Activated T-cell treated with anti-CD3 and anti-CD28 coated beads, Interleukin-2, amount 50 U/mL, for 1 hour (primary cell): ENCODE results near the gene FAF2.

Experiments used
- DNase-seq: peaks from one replicate; pipeline ENCODE4 v3.0.0-alpha.2; 2020

The FAF2 gene

GRCh38 chr5:176533390-176533789 lies 85.2 kb downstream of the FAF2 start:
- DNase-seq: no peak

GRCh38 chr5:176533894-176534611 lies 85.9 kb downstream of the FAF2 start:
- DNase-seq: peak; percentile 56

- DNase-seq: no peak
Measured at GRCh38 chr5:176534640-176535039, 86.5 kb downstream of the FAF2 start.

- DNase-seq: no peak
Measured at GRCh38 chr5:176535101-176535663, 87.0 kb downstream of the FAF2 start.

GRCh38 chr5:176535664-176536131 lies 87.5 kb downstream of the FAF2 start:
- no peak for DNase-seq

GRCh38 chr5:176536132-176536901 lies 88.1 kb downstream of the FAF2 start:
- peak; percentile 77 for DNase-seq

- DNase-seq: peak; percentile 99
Measured at GRCh38 chr5:176536902-176537553, 88.8 kb downstream of the FAF2 start, which contains the start of gene RNF44. Gene RNF44 (minus strand): TSS chr5:176537402. CDS start chr5:176532472, 4,930 bp downstream.

- DNase-seq: peak; percentile 91
Measured at GRCh38 chr5:176537554-176538229, 89.5 kb downstream of the FAF2 start.

GRCh38 chr5:176538230-176538988 lies 90.2 kb downstream of the FAF2 start:
- no peak for DNase-seq

GRCh38 chr5:176538989-176539384 lies 90.8 kb downstream of the FAF2 start:
- no peak for DNase-seq

- DNase-seq: no peak
Measured at GRCh38 chr5:176540476-176540899, 92.3 kb downstream of the FAF2 start.

- DNase-seq: no peak
Measured at GRCh38 chr5:176540956-176541337, 92.8 kb downstream of the FAF2 start.

GRCh38 chr5:176541338-176542134 lies 93.4 kb downstream of the FAF2 start:
- peak; percentile 71 for DNase-seq

GRCh38 chr5:176542135-176542595 lies 94.0 kb downstream of the FAF2 start:
- peak; percentile 78 for DNase-seq

GRCh38 chr5:176542596-176543427 lies 94.6 kb downstream of the FAF2 start:
- DNase-seq: no peak

GRCh38 chr5:176543428-176544182 lies 95.4 kb downstream of the FAF2 start:
- peak; percentile 75 for DNase-seq

GRCh38 chr5:176545388-176545736 lies 97.2 kb downstream of the FAF2 start:
- DNase-seq: no peak

- DNase-seq: no peak
Measured at GRCh38 chr5:176545737-176546509, 97.7 kb downstream of the FAF2 start.
